ENCODE results near the gene FLT3LG. TPM values are rescaled to one million over a fixed set of nuclear protein-coding genes. Genes with fewer than 3 reads are reported as not detected.

FLT3LG gene
- total and polyA plus RNA-seq, 9 of the 15 experiments (the other 6 are each of a cell fraction or from before 2014, with no cell fraction given), result 0.31 to 6.4 (median 1.1) TPM

DNA sequence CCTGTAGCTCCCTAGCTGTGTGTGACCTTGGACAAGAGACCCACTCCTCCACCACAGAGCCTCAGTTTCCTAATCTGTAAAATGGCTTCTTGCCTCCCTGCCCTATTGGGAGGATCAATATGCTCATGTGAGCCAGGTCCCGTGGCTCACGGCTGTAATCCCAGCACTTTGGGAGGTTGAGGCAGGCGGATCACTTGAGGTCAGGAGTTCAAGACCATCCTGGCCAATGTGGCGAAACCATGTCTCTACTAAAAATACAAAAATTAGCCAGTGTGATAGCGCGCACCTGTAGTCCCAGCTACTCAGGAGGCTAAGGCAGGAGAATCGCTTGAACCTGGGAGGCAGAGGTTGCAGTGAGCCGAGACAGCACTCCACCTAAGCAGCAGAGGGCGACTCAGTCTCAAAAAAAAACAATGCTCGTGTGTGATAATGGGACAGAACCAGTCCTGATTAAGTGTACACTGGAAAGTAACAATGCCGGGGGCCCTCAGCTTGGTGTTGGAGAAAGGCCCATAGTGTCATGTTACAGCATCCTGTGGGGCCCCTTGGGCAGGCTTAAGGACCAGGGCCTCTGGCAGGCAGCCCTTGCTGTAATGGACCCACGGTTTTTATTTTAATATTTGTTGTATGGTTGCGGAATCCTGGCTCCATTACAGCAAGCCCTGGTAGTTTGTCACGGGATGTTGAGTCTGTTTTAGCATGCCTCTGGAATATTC is 29.0 kb downstream of the FLT3LG start (continued):
- TF ChIP-seq, protein P1, sequence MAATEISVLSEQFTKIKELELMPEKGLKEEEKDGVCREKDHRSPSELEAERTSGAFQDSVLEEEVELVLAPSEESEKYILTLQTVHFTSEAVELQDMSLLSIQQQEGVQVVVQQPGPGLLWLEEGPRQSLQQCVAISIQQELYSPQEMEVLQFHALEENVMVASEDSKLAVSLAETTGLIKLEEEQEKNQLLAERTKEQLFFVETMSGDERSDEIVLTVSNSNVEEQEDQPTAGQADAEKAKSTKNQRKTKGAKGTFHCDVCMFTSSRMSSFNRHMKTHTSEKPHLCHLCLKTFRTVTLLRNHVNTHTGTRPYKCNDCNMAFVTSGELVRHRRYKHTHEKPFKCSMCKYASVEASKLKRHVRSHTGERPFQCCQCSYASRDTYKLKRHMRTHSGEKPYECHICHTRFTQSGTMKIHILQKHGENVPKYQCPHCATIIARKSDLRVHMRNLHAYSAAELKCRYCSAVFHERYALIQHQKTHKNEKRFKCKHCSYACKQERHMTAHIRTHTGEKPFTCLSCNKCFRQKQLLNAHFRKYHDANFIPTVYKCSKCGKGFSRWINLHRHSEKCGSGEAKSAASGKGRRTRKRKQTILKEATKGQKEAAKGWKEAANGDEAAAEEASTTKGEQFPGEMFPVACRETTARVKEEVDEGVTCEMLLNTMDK (IDR thresholded peaks at IDR 0.05; ENCODE audit: borderline replicate concordance, insufficient read depth, low read depth, low read length, poor library complexity, severe bottlenecking), result peak; percentile 26
- no peak for TF ChIP-seq ZNF644 (tag; IDR thresholded peaks at IDR 0.05; ENCODE audit: low read depth)
- TF ChIP-seq, protein P2, sequence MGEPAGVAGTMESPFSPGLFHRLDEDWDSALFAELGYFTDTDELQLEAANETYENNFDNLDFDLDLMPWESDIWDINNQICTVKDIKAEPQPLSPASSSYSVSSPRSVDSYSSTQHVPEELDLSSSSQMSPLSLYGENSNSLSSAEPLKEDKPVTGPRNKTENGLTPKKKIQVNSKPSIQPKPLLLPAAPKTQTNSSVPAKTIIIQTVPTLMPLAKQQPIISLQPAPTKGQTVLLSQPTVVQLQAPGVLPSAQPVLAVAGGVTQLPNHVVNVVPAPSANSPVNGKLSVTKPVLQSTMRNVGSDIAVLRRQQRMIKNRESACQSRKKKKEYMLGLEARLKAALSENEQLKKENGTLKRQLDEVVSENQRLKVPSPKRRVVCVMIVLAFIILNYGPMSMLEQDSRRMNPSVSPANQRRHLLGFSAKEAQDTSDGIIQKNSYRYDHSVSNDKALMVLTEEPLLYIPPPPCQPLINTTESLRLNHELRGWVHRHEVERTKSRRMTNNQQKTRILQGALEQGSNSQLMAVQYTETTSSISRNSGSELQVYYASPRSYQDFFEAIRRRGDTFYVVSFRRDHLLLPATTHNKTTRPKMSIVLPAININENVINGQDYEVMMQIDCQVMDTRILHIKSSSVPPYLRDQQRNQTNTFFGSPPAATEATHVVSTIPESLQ (CRISPR knock-in tag; IDR thresholded peaks at IDR 0.05), result no peak

- Histone ChIP-seq H3K36me3 (ENCODE audit: control insufficient read depth, insufficient read depth, low read length) (peaks cover 17% of the 10 kb centered on the region), H3K9me1 (ENCODE audit: control insufficient read depth, insufficient read depth, low read length) (peaks cover 7% of the 10 kb centered on the region), H3K9me3 (replicated peaks; ENCODE audit: control insufficient read depth, insufficient read depth, low read depth, low read length) (no peaks in the 10 kb centered on the region), H3K27ac (ENCODE audit: extremely low read depth, low read depth, low read length) (no peak overlapping the region), H3K9ac (ENCODE audit: insufficient read depth in 1 of 2, low read depth in 2 of 2, low read length in 2 of 2) (no peak overlapping the region), H3K27me3 (ENCODE audit: control insufficient read depth in 2 of 2, insufficient read depth in 2 of 2, low read length in 2 of 2) (no peaks in the 10 kb centered on the region), H2AFZ (ENCODE audit: low read depth, low read length) (peak overlapping the region; percentile 85), H3K4me3 (no peak overlapping the region), H3K4me1 (replicated peaks in 1 of 2; ENCODE audit: control insufficient read depth in 2 of 2, insufficient read depth in 2 of 2, low read length in 2 of 2) (peaks cover 23 to 32% of the 10 kb centered on the region in 2 experiments; a peak in 4 of 5 replicates), H4K20me1 (replicated peaks; ENCODE audit: control insufficient read depth, insufficient read depth, low read length) (peaks cover 18% of the 10 kb centered on the region), H3K4me2 (ENCODE audit: insufficient read depth, low read length) (peak overlapping the region; percentile 31; the same call in 1 of the 2 replicates), H3K79me2 (ENCODE audit: control insufficient read depth, insufficient read depth, low read length) (peaks cover 7% of the 10 kb centered on the region)
- in situ Hi-C loops (cut with MboI), result no loop called here
- intact Hi-C loops (cut with micrococcal nuclease), result loop anchor here (1.0 kb wide), 2 partner anchors 29 to 175 kb away; partner anchors contain the start of gene FLT3LG
- WGBS (ENCODE audit: insufficient coverage, low coverage, missing lambda C conversion rate), result 58% methylated on average over 9 of the region's 9 CpGs
- ATAC-seq, result no peak
- DNase-seq (ENCODE audit: extremely low read depth in 1 of 4, low spot score in 3 of 4), result no peak
- BruUV-seq (replicated peaks), result no TSS peak
- CTCF ChIA-PET (ENCODE audit: low intra/inter-chr PET ratio), result interaction anchor here (1.4 to 2.2 kb wide), 2 partner anchors 43 to 45 kb away, joined by 6 to 14 read pairs; no protein-coding TSS in a partner anchor
- POLR2A ChIA-PET, result interaction anchor here (0.6 to 1.3 kb wide), 2 partner anchors 16 to 43 kb away, joined by 3 to 4 read pairs; partner anchors contain the start of gene RPL13A
- FAIRE-seq, result no peak
- TF ChIP-seq ZNF124 (CRISPR knock-in tag; IDR thresholded peaks at IDR 0.05) (no peak), SMAD3 (CRISPR knock-in tag; conservative IDR thresholded peaks at IDR 0.05) (no peak), ZNF76 (CRISPR knock-in tag; IDR thresholded peaks at IDR 0.05; ENCODE audit: borderline replicate concordance) (no peak), MTA2 (IDR thresholded peaks at IDR 0.05; ENCODE audit: low read depth) (no peak), ZNF507 (tag; conservative IDR thresholded peaks at IDR 0.05) (no peak), ZFP30 (CRISPR knock-in tag; IDR thresholded peaks at IDR 0.05; ENCODE audit: borderline replicate concordance) (no peak), CBFB (CRISPR knock-in tag; IDR thresholded peaks at IDR 0.05) (no peak), ZNF695 (CRISPR knock-in tag; IDR thresholded peaks at IDR 0.05) (no peak), NR2F6 (CRISPR knock-in tag; IDR thresholded peaks at IDR 0.05) (no peak), ZNF707 (CRISPR knock-in tag; conservative IDR thresholded peaks at IDR 0.05) (no peak), HNRNPUL1 (IDR thresholded peaks at IDR 0.05; ENCODE audit: low read length) (no peak), SMAD2 (IDR thresholded peaks at IDR 0.05; ENCODE audit: low read depth, low read length) (no peak)
- TF ChIP-seq, protein P3, sequence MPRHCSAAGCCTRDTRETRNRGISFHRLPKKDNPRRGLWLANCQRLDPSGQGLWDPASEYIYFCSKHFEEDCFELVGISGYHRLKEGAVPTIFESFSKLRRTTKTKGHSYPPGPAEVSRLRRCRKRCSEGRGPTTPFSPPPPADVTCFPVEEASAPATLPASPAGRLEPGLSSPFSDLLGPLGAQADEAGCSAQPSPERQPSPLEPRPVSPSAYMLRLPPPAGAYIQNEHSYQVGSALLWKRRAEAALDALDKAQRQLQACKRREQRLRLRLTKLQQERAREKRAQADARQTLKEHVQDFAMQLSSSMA (CRISPR knock-in tag; IDR thresholded peaks at IDR 0.05), result no peak
These were observed 29.6 kb downstream of the FLT3LG start for GRCh38 chr19:49503582-49503962.
